Activated CD4-positive, CD25-positive, alpha-beta regulatory T cell treated with anti-CD3 and anti-CD28 coated beads, Interleukin-2, amount 50 U/mL, for 72 hours (primary cell): ENCODE data around the gene APLP1.
A peak's percentile ranks its signal among the peaks of the same experiment; 100 is the strongest.
"Not testable (repeated sequence)": the region's sequence is repeated elsewhere in the genome, so short reads cannot be mapped to it uniquely, and the experiment has no call there.

Source experiments
- DNase-seq: peaks from one replicate; pipeline ENCODE4 v3.0.0; 2021

The APLP1 gene

DNA sequence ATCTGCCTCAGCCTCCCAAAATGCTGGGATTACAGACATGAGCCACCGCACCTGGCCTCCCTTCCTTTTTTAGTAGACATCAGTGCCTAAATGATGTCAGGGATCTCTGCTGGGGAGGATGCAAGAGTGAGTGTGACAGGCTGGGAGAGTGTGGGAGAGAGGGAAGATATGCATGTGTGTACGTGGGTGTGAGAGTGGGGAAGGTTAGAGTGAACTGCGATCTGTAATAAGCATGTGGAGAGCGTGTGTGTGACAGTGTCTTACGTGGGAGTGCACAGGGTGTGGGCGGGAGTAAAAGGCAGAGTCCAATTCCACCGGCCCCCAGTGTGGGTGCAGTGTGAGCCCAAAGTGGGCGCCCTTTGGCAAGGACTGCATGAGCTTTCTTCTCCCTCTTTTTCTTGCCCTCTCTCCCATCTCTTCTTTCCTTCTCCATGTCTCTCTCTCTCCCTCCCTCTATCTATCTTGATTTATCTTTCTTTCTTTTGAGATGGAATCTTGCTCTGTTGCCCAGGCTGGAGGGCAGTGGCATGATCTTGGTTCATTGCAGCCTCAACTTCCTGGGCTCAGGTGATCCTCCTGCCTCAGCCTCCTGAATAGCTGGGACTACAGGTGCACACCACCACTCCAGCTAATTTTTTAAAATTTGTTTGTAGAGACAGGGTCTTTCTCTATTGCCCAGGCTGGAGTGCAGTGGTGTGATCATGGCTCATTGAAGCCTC lies 15.2 kb upstream of the APLP1 start:
- DNase-seq, result no peak

DNA sequence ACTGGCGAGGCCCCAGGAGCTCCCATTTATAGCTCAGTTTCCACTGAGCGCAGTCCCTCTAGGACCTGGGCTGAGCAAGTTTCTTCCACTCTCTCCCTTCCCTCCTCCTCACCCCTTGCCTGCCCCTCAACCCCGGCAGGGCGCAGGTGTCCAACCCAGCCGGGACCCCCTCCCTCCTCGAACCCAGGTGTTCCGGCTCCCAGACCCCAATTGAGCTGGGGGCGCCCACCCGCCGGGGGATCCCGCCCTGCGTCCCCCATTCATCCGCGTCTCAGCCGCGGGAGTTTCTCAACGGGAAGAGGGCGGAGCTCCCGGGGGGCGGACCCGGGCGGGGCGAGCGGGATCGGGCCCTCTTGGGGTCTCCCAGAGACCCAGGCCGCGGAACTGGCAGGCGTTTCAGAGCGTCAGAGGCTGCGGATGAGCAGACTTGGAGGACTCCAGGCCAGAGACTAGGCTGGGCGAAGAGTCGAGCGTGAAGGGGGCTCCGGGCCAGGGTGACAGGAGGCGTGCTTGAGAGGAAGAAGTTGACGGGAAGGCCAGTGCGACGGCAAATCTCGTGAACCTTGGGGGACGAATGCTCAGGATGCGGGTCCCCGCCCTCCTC lies 11.7 kb upstream of the APLP1 start, which contains the start of gene KIRREL2:
TSS of gene KIRREL2 (plus strand) at position 366 of the 604 bp plus-strand sequence. CDS start at position 575, 209 bp downstream.
- no peak for DNase-seq

DNA sequence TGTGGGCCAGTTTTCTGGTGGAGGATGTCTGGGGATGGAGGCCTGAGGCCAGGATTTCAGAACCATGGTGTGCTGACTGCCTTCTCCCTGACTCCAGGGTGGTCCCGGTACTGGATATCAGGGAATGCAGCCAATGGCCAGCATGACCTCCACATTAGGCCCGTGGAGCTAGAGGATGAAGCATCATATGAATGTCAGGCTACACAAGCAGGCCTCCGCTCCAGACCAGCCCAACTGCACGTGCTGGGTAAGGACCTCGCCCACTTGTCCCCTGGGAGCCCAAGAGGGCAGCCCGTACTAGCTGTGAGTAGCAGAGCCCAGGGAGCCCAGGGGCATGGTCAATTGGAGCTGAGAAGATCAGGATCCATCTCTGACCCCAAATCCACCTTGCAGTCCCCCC lies 10.1 kb upstream of the APLP1 start:
- no peak for DNase-seq

DNA sequence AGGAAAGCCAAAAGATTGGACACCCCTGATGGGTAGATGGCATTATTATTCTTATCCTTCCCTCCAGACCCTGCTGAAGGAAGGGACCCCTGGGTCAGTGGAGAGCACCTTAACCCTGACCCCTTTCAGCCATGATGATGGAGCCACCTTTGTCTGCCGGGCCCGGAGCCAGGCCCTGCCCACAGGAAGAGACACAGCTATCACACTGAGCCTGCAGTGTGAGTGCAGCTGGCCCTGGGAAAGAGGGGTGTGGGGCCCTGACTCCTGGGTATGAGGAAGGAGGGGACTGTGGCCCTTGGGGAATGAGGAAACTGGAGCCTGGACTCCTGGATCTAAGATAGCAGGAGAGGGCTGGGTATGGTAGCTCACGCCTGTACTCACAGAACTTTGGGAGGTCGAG lies 9.0 kb upstream of the APLP1 start:
- no peak for DNase-seq

DNA sequence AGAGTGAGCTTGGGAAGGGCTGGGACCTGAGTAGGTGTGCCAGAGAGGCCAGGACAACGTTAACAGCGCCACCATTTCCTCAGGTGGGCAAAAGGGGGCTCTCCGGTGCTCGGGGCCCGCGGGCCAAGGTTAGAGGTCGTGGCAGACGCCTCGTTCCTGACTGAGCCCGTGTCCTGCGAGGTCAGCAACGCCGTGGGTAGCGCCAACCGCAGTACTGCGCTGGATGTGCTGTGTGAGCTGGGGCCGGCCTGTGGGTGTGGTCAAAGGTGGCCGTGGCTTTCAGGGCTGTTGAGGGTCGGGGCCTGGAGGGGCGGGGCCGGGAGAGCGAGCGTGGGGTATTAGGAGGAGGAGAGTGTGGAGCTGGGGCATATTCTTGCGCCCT lies 7.9 kb upstream of the APLP1 start:
- DNase-seq, result no peak

DNA sequence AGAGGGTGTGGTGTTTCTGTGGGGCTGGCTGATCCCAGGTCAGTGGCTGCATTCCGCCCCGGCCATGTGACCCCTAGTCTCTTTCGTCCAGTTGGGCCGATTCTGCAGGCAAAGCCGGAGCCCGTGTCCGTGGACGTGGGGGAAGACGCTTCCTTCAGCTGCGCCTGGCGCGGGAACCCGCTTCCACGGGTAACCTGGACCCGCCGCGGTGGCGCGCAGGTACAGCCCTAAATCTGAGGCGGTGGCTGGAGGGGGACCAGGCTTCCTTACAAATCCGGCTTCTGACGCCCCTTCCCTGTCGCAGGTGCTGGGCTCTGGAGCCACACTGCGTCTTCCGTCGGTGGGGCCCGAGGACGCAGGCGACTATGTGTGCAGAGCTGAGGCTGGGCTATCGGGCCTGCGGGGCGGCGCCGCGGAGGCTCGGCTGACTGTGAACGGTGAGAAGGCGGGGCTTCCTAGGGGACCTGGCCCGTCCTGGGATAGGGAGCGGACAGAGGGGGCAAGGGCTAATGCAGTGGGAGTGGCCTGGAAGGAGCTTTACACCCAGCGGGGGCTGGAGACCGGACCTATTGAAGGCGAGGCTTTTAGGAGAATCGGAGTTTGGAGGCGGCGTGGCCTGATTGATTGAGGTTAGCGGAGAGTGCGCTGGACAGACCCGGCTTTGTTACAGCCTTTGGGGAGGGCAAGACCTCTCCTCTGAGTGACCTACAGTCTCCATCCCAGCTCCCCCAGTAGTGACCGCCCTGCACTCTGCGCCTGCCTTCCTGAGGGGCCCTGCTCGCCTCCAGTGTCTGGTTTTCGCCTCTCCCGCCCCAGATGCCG lies 7.3 kb upstream of the APLP1 start:
- no peak for DNase-seq

DNA sequence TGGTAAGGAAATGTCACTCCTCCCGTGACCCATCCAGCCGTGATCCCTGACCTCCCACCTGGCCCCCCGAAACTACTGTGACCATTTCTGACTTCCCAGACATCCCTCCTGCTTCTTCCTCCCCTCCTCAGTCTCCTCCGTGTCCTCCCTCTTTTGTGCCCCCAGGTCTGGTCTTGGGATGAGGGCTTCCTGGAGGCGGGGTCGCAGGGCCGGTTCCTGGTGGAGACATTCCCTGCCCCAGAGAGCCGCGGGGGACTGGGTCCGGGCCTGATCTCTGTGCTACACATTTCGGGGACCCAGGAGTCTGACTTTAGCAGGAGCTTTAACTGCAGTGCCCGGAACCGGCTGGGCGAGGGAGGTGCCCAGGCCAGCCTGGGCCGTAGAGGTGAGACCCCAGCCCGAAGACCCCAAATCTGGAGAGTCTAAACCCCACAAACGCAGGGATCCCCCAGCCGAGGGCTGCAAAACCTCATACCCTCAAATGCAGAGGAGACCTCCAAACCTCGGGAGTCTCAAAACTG lies 6.7 kb upstream of the APLP1 start:
- DNase-seq, result no peak

DNA sequence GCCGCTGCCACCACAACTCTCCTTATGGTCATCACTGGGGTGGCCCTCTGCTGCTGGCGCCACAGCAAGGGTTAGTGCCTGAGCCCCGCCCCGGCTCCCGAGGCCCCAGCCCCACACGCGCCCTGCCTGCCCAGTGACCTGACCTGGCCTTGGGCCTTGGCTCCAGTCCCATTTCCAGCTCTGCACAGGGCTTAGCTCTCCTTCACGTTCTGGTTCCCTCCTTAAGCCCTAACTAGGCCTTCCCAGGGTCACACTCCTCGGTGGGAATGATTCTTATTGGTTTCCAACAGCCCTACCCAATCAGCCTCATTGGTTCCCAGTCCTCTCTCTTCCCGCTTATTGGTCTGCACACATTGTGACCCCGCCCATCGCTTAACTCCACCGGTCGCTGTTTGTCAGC lies 5.8 kb upstream of the APLP1 start:
- DNase-seq, result no peak

DNA sequence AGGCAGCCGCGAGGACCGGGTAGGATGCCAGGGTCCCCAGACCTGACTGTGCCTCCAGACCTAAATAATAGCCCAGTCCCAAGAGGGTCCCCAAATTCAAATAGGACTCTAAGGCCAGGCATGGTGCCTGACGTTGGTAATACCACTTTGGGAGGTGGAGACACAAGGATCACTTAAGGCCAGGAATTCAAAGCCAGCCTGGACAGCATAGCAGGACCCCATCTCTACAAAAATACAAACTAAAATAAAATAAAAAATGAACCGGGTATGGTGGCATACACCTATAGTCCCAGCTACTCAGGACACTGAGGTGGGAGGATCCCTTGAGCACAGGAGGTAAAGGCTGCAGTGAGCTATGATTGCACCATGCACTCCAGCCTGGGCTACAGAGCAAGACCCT lies 5.4 kb upstream of the APLP1 start:
- DNase-seq, result no peak

DNA sequence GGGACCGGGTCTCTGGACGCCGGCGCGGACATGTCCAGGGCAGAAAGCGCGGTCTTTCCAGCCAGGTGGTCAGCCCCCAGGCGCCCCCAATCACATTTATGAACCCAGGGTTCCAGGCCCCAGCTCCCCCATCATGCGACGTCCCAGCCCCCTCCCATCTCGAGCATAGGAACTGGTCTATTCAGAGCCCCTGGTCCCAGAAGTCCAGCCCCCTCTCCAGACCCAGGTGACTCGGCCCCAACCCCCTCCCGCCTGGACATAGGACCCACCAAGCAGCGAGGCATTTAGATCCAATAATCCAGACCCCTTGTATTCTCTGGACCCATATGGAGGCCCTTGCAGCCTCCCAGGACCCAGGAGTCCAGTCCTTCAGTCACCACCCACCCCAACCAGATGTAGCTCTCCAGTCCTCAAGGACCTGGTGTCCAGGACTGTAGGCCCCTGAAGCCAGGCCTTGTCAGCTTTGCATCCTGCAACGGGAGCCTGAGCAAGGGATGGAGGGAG lies 501 bp downstream of the APLP1 start:
- no peak for DNase-seq

DNA sequence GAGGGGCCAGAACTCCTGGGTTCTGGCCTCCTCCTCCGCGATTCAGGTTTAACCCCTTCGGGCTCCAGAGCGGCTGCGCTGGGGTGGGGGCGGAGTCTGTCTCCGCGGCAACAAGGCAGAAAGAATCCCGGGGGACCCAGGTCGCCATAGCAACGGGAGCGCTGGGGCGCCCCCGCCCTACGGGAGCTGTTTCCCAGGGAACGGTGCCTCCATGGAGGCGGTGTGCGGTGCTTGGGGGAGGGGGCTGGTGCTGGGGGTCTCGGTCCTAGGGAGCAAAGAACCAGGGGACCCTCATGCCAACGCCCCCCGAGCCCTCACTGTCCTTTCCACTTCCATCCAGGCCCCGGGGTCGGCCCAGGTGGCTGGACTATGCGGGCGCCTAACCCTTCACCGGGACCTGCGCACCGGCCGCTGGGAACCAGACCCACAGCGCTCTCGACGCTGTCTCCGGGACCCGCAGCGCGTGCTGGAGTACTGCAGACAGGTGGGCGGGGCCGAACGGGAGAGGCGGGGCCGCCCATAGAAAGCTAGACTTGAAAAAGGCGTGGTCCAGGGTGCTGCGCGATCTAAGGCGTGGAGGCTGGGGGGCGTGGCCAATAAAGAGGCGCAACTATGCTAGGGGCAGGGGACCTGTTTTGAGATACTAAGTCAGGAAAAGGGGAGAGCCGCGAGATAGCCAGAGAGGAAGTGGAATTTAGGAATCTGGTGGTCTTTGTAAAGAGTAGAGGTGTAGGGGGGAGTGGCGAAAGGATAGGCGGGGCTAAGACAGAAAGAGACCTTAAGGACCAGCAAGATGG lies 1.2 kb downstream of the APLP1 start:
- peak; percentile 80 for DNase-seq

DNA sequence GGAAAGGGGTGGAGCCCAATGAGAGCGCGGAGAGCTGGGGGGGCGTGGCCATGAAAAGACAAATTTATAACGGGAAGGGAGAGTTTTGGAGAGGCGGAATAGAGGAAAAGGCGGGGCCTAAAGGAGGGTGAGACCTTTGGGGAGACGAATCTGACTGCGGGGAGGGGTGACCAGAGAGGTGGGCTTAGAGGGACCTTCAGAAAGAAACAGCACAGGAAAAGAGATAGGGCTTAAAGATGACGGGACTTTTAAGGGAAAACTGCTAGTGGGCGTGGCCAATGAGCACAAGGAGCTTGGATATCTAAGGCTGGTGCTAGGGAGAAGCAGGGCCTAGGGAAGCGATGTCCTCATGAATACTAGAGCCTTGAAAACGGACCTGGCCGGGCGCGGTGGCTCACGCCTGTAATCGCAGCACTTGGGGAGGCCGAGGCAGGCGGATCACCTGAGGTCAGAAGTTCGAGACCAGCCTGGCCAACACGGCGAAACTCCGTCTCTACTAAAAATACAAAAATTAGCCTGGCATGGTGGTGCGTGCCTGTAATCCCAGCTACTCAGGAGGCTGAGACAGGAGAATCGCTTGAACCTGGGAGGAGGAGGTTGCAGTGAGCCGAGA lies 1.9 kb downstream of the APLP1 start:
- DNase-seq, result not testable (repeated sequence)

DNA sequence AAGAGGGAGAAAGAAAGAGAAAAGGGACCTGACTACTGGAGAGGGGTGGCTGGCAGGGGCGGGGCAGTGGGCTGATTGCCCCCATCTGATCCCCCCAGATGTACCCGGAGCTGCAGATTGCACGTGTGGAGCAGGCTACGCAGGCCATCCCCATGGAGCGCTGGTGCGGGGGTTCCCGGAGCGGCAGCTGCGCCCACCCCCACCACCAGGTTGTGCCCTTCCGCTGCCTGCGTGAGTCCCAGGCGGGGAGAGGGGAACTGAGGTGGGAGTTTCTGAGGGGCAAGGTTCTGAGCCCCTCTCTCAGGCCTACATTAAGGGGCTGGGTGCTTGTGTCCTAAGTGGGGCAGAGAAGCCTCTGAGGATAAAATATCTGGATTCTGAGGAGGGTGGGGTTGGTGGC lies 2.4 kb downstream of the APLP1 start:
- no peak for DNase-seq

DNA sequence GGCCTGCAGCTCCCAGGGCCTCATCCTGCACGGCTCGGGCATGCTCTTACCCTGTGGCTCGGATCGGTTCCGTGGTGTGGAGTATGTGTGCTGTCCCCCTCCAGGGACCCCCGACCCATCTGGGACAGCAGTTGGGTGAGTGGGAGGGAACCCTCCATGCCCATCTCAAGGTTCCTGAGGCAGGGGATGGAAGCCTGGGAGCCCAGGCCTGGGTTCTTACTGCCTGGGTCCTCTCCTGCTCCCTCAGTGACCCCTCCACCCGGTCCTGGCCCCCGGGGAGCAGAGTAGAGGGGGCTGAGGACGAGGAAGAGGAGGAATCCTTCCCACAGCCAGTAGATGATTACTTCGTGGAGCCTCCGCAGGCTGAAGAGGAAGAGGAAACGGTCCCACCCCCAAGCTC lies 3.2 kb downstream of the APLP1 start:
- no peak for DNase-seq

DNA sequence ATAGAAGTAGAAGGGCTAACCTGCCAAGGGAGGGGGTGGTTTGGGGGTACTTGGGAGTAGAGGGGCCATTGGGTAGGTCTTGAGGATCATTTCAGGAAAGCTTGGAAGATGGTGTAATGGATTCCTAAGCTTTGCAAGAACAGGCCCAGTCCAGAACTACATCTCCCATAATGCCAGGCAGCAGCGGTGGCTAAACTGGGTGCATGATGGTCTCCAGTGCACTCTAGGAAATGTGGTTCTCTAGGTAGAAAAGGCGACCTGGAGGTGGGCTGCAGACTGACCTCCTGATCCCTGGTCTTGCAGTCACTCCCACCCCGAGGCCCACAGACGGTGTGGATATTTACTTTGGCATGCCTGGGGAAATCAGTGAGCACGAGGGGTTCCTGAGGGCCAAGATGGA lies 3.8 kb downstream of the APLP1 start:
- DNase-seq, result no peak

DNA sequence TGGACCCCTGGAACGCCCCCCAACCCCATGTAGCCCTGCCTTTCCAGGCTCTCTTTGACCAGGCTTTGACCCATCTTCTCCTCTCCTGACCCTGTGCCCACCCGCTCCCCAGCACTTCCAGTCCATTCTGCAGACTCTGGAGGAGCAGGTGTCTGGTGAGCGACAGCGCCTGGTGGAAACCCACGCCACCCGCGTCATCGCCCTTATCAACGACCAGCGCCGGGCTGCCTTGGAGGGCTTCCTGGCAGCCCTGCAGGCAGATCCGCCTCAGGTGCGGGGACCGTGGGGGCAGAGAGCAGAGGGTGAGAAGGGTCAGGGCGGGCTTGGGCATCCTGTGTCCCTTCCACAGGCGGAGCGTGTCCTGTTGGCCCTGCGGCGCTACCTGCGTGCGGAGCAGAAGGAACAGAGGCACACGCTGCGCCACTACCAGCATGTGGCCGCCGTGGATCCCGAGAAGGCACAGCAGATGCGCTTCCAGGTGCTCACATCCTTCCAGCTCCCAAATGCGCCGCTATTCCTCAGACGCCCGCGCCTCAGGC lies 6.1 kb downstream of the APLP1 start:
- DNase-seq, result no peak

DNA sequence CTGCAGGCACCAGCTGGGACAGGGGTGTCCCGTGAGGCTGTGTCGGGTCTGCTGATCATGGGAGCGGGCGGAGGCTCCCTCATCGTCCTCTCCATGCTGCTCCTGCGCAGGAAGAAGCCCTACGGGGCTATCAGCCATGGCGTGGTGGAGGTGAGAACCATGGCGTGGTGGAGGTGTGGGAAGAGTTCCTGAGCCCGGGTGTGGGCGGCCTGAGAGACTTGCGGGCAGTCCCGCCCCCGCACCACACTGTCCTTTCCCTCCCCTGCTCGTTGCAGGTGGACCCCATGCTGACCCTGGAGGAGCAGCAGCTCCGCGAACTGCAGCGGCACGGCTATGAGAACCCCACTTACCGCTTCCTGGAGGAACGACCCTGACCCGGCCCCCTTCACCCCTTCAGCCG lies 10.7 kb downstream of the APLP1 start:
- no peak for DNase-seq

DNA sequence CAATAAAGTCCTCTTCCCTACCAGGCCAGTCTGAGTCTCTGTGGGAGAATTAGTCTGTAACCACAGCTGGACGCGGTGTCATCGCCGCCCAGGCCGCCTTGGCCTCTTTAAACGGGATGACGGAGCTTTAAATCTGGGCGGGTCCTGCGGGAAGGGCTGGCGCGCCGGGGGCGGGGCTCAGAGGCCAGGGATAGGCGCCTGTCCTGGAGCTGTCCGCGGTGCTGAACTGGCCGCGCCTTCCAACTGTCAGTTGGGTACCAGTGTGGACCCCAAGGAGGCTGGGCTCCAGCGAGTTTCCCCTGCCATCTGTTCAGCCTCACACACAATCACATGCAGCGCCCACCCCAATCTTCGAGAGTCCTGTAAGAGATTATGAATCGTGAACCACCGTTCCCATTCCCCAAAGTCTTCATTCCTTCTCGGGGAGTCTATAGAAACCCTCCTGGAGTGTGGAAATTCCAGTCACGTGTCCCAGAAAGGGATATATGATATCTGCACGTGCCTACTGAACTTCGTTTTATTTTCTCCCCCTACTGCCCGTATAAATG lies 11.5 kb downstream of the APLP1 start:
- peak; percentile 80 for DNase-seq

DNA sequence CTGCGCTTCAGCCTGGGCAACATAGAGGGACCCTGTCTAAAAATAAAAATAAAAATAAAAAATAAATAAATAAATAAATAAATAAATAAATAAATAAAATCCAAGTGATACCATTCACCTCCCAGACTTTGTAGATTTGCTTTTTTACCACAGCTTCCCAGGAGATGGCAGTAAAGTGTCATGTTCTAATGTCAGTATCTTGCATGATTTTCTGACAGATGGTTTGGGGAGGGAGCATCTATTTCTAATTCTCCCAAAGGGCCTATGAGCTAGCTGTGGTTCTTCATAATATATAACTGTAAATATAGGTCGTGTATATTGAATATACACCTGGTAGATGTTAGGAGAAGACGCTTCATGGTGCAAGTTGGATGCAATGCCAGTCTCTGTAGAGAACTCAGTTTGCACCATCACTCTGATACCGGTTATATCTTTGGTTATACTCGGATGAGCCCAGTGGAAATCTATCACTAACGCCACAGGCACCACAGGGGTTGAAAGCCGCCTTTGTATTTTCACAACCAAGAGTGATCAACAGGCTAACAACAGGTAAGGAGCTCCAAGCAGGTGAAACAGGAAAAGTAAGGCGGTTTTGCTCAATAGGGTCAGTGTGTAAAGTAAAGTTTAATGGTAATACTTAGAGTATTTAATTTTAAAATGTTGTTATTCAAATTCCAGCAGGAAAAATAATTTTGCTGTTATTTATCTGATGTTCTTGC lies 13.9 kb downstream of the APLP1 start:
- DNase-seq, result no peak

DNA sequence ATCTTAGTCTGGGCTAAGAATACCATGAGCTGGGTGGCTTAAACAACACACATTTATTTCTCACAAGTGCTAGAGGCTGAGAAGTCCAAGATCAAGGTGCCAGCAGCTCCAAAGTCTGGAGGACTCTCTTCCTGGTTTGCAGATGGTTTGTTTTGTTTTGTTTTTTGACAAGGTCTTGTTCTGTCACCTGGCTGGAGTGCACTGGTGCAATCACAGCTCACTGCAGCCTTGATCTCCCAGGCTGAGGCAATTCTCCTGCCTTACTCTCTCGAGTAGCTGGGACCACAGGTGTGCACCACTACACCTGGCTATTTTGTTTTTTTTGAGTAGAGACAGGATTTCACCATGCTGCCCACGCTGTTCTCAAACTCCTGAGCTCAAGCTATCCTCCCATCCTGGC lies 15.5 kb downstream of the APLP1 start:
- no peak for DNase-seq

DNA sequence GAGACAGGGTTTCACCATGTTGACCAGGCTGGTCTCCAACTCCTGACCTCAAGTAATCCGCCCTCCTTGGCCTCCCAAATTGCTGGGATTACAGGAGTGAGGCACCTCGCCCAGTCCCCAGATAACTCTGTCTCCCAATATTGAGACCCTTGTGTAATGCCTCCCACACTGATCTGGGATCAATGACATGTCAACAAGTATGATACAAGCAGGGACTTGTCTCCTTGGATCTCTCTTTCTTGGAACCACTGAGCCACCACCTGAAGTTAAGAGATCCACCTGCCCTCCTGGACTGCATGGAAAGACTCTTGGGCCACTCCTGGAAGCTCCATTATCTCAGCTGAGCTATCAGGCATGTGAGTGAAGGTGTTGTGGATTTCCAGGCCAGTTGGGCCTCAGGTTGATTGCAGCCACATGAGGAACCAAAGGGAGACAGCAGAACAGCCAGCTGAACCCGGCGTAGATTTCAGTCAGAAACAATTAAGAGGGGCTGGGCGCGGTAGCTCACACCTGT lies 16.9 kb downstream of the APLP1 start:
- DNase-seq, result no peak
